GM08714 (cell line): ENCODE measurements around the gene SMPDL3A.

ENCODE experiments used
- H3K4me3 ChIP-seq: fragments of 200-500 bp; sonication (Bioruptor generic); 2 replicates; pipeline ENCODE4 v1.5.1; 2014; ENCODE audit warnings: mild to moderate bottlenecking, low read length, inconsistent platforms
- ZNF274 ChIP-seq: IDR thresholded peaks from 2 replicates; pipeline ENCODE4 v1.6.1; 2012; ENCODE audit warnings: mild to moderate bottlenecking, low read depth, low read length

Gene SMPDL3A

GRCh38 chr6:122755901-122756300, 33.2 kb upstream of the SMPDL3A start:
- TF ChIP-seq ZNF274 = no peak
- H3K4me3 ChIP-seq = no peak overlapping the region

- no peak for TF ChIP-seq ZNF274
- no peak overlapping the region for H3K4me3 ChIP-seq
These were observed 30.1 kb upstream of the SMPDL3A start for GRCh38 chr6:122758927-122759334.

GRCh38 chr6:122760330-122760729, 28.7 kb upstream of the SMPDL3A start:
- TF ChIP-seq ZNF274 = no peak
- no peak overlapping the region for H3K4me3 ChIP-seq

- TF ChIP-seq ZNF274 = no peak
These were observed 22.8 kb upstream of the SMPDL3A start for GRCh38 chr6:122766256-122766655.

DNA sequence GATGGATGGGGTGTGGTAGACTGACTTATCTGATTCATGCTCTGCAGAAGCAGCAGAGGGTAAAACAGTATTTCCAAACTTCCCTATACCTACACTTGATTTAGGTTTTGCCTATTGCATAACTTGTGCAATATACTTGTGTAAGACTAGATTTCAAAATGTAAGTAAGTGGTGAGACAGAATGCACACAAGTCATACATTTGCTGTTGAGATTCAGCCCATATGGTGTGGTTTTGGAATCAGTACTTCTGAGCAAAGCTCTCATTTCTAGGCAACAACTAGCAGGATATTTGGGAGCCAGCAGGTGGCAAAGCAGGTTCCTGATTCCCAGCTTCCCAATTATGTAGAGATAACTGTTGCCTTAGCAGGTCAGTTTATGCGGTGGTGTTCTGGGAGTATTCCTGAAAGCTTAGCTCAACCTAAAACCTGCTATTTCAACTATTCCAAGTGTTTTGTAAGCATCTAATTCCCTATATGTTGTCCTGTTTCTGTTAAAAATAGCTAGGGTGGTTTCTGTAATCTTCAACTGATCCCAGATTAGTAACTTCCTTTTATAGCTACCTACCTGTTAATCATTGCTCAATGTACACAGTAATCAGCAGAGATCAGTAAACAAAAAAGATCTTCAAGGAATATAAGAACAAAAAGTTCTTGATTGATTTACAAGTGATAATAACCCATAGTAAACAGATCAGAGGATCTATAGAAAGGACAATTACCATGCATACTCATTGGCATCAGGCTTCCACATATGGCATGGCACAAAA, 18.0 kb upstream of the SMPDL3A start:
- H3K4me3 ChIP-seq = no peak overlapping the region
- TF ChIP-seq ZNF274 = no peak

More at GRCh38 chr6:122766256-122766655, 22.8 kb upstream of the SMPDL3A start:
- no peak overlapping the region for H3K4me3 ChIP-seq

DNA sequence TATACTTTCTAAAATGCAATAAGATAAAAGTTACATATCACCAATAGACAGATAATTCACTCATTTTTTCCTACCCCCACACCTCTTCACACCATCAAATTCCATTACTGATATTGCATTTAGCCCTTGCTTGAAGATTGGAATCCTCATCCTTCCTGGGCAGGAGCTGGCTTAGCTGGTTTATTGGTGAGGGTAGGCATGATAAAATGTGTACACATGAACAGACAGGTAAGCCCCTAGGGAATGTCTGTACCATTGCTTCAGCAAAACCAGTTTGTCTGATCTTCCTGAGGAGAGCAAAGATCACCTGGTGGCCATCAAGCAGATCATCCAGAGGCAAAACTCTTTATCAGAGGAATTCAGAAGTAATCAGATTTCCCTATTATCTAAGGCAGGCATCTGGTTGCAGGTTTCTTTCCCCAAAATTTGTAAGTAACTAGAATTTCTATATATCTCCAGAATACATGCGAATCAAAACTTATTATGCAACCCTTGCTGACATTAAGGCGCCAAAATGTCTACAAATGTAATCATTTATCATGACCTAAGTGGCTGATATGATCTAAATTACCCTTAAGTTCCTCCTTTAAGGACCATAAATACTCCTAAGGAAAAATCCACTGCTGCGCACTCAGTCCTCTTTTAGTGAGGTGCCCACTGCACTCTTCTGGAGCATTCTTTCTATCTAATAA, 16.2 kb upstream of the SMPDL3A start:
- TF ChIP-seq ZNF274 = no peak

GRCh38 chr6:122775975-122776374, 13.1 kb upstream of the SMPDL3A start:
- TF ChIP-seq ZNF274 = no peak
- no peak overlapping the region for H3K4me3 ChIP-seq

More for the DNA sequence above, 16.2 kb upstream of the SMPDL3A start:
- no peak overlapping the region for H3K4me3 ChIP-seq

DNA sequence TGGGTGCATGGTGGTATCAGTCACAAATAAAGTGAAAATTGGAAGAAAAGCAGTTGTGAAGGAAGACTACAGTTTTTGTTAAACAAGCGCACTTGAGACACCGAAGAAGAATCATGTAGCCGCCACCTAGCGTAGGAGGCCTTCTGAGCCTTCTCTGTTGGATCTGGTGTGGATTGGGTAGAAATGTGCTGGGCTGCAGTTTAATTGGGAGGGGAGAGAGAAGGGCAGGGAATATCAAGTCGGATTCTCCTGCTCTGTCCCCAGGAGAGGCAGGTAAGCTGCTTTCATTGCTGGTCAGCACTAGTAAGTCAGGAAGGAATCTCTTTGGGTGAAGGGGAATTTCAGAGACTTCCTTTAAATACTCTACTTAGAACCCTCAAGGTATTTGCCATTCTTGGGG, 10.8 kb upstream of the SMPDL3A start:
- no peak for TF ChIP-seq ZNF274
- no peak overlapping the region for H3K4me3 ChIP-seq

GRCh38 chr6:122778985-122779661, 9.9 kb upstream of the SMPDL3A start:
- H3K4me3 ChIP-seq = no peak overlapping the region
- TF ChIP-seq ZNF274 = no peak

DNA sequence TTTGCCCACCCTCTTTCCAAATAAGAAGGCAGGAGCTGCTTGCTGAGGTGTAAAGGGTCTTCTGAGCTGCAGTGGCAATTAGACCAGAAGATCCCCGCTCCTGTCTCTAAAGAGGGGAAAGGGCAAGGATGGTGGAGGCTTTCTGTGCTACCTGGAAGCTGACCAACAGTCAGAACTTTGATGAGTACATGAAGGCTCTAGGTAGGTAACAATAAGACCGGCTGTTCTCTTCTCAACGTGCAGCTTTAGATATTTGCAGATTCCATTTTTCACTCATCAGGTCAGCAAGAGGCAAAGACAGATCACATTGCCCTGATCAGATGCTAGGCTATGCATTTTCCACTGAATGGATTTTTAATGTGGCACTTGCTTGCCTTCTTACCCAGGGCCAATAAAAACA, 9.4 kb upstream of the SMPDL3A start, which contains the start of gene FABP7:
Gene FABP7 (plus strand): TSS at position 50 of the 400 bp plus-strand sequence. CDS start 79 bp downstream, at position 129.
- H3K4me3 ChIP-seq = no peak within 1 kb of the TSS
- no peak for TF ChIP-seq ZNF274

DNA sequence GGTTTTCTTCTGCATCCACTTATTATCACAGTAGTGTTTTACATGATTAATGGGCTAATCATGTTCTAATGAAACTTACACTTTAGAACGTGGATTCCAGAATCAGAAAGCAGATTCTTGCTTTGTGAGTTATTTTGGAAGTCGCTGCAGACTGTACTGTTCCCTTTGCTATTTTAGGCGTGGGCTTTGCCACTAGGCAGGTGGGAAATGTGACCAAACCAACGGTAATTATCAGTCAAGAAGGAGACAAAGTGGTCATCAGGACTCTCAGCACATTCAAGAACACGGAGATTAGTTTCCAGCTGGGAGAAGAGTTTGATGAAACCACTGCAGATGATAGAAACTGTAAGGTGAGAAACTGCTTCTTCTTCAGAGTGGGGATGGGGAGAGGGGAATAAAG, 8.9 kb upstream of the SMPDL3A start:
- TF ChIP-seq ZNF274 = no peak
- no peak overlapping the region for H3K4me3 ChIP-seq

- TF ChIP-seq ZNF274 = no peak
These were observed 7.3 kb upstream of the SMPDL3A start for GRCh38 chr6:122781716-122782115.

DNA sequence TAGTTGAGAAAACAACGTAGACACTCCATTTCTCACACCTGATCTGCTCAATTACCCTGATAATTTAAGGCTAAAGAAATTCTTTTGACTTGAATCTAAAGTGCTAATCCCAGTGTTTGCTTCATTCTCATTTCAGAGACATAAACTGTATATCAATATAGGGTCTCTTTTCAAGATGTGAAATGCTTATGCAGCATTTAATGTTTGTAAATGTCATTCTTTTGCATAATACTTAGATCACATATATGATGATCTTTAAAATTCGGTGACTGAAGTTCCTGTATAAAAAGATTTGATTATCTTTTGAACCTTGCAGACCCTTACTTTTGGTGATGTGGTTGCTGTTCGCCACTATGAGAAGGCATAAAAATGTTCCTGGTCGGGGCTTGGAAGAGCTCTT, 5.7 kb upstream of the SMPDL3A start:
- H3K4me3 ChIP-seq = no peak overlapping the region
- no peak for TF ChIP-seq ZNF274

More at GRCh38 chr6:122781716-122782115, 7.3 kb upstream of the SMPDL3A start:
- no peak overlapping the region for H3K4me3 ChIP-seq

GRCh38 chr6:122785891-122786290, 3.2 kb upstream of the SMPDL3A start:
- no peak for TF ChIP-seq ZNF274

More at GRCh38 chr6:122785891-122786290, 3.2 kb upstream of the SMPDL3A start:
- no peak overlapping the region for H3K4me3 ChIP-seq
